Activated CD8-positive, alpha-beta memory T cell treated with anti-CD3 and anti-CD28 coated beads, Interleukin-2, amount 50 U/mL, for 48 hours (primary cell): ENCODE measurements around the gene CALY.

Experiments
- DNase-seq: peaks from one replicate; pipeline ENCODE4 v3.0.0-alpha.2; 2020

CALY gene

DNA sequence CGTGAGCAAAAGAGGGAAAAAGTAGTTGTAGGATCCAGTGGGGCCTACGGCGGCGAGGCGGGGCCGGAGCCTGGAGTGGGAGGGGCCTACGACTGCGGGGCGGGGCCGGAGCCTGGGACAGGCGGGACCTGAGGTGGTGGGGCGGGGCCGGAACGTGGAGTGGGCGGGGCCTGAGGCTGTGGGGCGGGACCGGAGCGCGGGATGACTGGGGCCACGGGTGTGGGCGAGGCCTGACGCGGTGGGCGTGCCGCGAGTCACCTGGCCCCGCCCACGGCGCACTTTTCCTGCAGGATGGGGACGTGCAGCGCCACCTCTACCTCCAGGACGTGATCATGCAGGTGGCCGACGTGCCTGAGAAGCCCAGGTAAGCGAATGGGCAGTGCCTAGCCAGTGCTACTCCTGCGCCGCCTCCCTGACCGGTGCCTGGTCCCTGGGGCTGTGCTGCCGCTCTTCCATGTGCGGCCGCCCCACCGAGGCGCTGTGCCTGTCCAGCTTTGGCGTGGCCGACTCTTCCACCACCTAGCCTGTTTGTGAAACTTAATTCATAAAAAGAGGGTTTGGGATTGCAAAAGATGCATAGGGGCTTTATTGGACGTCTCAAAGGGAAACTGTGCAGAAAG is 27.5 kb downstream of the CALY start:
- peak; percentile 98 for DNase-seq

GRCh38 chr10:133308421-133309099 is 28.1 kb downstream of the CALY start, which contains the start of the genes TUBGCP2 and ZNF511:
TUBGCP2 (minus strand) TSS chr10:133308872; CDS start chr10:133302941, 5,931 bp downstream.
ZNF511 (plus strand) TSS chr10:133308914; CDS start chr10:133308944, 30 bp downstream.
- peak; percentile 97 for DNase-seq

- DNase-seq, result peak; percentile 85
Measured at GRCh38 chr10:133307776-133308420, 28.8 kb downstream of the CALY start.

DNA sequence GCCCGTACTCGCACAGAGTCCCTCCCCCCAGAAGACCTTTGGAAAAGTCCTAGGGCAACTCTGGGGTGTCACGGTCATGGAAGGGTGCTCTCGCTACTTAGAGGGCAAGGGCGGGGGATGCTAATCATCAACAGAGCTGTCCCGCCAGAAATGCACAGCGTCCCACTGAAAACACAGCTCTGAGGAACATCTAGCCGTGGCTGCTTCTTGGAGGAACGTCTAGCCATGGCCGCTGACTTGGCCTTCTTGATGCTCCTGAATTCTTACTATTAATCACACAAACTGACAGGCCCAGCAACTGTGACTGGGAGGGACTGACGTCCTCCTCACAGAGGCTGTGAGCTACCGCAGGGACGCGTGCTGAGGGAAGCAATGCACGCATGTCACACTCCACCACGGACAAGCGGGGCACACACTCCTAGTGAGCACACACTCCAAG is 29.7 kb downstream of the CALY start:
- no peak for DNase-seq

GRCh38 chr10:133306097-133306476 is 30.6 kb downstream of the CALY start:
- DNase-seq, result no peak

DNA sequence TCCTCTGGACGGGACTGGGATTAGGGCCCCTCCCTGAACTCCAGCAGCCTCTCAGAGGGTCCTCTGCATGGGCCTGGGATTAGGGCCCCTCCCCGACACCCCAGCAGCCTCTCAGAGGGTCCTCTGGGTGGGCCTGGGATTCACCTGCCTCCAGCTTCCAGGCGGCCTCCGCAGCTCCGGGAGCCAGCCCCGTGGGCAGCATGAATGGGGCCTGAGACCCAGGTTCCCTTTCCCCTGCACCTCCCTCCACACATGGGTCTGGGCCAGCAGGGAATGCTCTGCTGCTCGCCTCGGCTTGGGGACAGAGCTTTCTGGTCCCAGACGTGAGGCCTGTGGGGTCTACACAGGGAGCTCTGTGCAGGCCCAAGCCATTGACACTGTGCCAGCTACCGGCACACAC is 33.5 kb downstream of the CALY start:
- DNase-seq, result no peak

- no peak for DNase-seq
Measured at GRCh38 chr10:133302230-133302629, 34.5 kb downstream of the CALY start.

DNA sequence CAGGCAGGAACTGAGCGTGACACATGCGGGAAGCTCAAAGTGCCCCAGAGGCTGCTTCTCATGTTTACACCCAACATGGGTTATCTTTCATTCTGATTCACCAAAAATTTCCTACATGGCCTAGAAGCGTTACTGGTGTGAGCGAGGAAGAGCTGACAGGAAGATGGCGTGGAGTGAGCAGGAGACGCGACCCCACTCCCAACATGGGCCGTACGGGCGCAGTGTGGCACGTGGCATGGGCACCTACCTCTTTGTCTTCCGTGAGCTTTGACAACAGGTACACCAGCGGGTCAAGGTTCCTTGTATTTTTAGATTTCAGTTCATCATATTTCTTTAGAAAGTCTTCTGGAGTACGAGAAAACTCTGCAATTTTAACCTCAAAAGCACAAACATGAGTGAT is 37.0 kb downstream of the CALY start:
- DNase-seq, result no peak

GRCh38 chr10:133299224-133299623 is 37.5 kb downstream of the CALY start:
- DNase-seq, result no peak

DNA sequence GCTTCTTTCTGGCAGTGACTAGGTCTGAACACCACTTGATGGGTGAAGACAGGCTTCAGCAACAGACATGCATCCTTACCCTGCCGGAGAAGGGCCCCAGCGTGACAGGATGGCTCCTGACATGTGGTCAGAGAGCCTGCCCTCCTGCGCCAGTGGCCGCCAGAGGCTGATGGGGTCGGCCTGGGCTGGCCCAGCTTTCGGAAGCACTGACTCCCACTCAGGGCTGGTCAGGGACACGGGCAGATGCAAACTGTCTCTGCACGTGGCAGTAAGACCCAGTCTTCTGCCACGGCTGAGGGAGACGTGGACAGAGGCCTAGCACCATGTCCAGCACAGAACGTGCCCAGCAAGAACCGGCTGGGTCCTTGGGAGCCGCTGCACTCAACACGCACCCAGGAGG is 38.2 kb downstream of the CALY start:
- DNase-seq, result no peak

DNA sequence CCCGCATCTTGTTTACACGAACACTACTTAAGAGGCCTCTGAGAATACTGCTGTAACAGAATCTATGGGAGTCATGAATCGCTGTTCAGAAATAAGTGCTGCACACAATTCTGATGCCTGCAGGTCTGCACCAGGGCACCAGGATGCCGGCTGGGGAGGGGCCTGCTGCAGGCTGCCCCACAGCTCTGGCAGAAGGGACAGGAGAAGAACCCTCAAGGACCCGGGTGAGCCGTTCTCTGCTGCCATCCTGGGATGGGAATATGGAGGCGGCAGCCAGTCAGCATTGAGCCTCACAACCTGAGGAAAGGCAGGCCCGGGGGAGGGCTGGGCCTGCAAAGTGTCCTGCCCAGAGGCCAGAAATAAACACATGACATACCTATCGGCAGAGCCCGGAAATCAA is 39.2 kb downstream of the CALY start:
- DNase-seq, result no peak

GRCh38 chr10:133295426-133296320 is 41.0 kb downstream of the CALY start:
- DNase-seq, result no peak

GRCh38 chr10:133294189-133294588 is 42.5 kb downstream of the CALY start:
- no peak for DNase-seq

DNA sequence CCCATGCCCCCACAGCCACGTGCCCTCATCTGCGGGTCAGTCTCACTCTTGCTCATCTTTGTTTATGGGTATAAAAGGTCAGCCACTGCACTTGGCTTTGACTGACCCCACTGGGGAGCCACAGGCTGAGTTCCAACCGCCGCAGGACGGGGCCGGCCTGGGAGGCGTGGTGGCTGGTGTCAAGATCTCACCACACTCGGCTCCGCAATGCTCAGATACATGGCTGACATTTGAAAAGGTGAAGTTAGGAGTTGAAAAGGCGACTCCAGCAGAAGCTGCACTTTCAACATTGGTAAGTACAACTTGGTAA is 42.9 kb downstream of the CALY start:
- no peak for DNase-seq

DNA sequence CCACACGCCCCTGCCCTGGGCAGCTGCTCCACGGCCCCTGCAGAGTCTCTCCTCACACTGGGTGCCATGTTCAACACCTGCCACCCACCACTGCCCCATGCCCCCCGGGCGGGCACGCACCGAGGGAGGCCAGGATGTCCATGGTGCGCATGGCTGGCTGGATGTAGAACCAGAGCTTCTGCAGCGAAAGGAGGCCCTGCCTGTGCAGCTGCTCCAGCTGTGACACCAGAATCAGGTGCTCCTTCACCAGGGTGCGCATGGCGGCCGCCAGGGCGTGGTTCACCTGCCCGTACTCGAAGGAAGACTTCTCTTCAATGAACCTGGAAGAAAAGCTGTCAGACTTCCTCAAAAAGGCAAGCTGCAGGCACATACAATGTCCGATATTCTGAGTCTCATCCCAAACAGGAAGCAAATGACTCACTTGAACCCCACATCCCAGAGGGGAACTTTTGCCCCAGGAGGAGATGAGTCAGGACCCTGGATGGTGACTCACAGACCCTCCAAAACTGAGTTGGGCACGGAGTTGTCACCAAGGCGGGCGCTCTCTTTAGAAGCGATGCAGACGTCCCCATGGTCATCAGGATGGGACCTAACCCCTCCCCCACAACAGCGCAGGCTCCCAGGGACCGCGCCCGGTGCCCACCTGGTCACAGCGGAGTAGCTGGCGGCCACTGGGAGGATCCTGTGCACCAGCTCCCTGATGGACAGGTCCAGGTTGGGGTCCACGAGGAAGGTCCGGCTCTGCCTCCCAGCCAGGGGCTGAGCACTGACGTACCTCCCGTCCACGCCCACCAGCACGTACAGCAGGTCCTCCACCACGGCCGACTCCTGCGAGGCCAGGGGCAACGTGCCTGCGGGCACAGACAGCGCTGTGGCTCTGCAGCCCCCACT is 43.5 kb downstream of the CALY start:
- no peak for DNase-seq

DNA sequence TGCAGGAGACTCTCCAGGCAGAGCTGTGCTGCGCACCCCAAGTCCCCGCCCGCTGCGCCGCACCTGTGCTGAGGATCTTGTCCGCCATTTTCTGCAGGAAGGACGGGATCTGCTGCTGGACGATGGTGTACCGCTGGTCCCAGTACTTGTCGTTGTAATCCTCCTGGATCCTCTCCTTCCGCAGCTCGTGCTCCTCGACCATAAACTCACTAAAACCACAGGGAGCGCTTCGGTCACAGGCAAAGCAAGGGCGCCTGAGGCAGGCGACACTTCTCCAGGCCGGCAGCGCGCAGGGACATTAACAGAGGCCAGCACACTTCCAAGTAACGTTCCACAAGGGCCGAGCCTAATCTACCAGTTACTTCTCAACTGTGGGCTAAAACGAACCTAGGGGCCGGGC is 46.9 kb downstream of the CALY start:
- no peak for DNase-seq

DNA sequence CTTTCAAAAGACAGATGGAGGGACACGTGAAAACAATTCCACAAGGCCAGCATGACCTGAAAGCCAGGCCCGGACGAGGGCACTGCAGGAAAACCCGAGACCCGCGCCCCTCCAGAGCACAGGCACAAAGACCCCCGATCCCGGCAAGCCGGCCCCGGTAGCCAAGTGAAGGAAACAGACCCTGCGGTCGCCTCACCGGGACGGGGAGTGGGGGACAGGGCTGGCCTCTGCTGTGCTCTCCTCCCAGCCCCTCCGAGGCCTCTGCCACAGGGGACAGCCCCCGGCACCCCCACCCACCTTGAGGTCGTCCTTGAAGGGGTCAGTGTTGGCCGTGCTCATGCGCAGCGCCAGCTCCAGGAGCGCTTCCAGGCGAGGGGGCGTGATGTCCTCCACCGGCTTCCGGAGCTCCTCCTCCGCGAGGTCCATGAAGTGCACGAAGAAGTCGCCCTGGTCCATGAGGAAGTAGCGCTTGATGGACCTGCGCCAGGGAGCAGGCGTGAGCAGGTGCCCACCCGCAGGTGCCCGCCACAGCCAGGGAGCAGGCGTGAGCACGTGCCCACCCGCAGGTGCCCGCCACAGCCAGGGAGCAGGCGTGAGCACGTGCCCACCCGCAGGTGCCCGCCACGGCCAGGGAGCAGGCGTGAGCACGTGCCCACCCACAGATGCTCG is 48.7 kb downstream of the CALY start:
- no peak for DNase-seq

DNA sequence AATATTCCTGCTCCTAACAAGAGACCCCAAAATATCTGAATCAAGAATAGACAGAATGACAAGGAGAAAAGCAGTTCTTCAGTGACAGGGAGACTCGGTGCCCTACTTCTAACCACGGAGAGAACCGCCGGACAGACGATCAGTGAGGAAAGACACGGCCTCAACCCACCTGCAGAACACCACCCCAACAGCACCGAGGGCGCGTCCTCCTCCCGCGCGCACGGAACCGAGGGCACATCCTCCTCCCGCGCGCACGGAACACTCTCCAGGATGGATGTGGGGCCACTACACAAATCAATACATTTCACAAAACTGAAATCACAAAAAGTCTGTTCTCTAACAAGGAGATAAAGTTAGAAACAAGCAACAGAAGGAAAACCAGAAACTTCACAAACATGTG is 50.3 kb downstream of the CALY start:
- no peak for DNase-seq

DNA sequence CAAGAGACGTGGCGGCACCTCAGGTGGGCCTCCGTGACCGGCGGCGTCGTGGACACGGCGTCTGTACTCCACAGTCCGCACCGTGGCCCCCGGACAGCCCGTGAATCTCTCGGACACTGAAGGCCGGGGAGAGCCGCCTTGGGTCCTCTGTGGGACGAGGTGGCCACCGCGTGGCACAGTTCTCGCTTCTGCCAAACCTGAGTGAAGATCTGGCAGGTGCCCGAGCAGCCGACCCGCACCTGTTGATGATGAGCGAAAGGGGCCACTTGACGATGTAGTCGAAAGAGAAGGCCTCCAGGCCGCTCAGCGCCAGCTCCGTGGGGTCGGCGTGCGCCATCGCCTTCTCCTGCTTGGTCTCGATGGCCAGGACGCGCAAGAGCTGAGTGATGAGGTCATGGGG is 51.5 kb downstream of the CALY start:
- DNase-seq, result no peak

- DNase-seq, result no peak
Measured at GRCh38 chr10:133283931-133284330, 52.8 kb downstream of the CALY start.

DNA sequence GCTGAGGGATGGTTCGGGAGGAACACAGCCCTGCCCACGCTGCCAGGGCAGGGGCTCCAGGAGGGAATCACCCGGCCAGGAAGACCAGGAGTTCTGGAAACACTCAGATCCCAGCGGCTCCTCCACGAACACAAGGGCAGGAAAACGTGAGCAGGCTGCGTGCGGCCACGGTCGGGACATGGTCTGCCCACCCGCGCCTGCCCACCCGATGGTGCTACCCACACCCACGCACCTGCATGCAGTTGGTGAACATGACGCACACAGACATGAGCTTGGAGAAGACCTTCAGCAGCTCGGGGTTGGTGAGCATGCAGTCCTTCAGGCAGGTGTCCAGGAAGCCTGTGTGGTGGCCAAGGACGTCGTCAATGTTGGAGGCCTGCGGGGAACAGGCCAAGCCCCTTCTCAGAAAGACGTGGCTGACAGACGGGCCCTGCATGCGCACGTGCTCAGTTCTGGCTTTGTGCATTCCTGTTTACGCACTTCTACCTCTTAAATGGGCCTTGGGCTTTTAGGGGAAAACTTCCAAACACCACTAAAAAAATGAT is 53.8 kb downstream of the CALY start:
- no peak for DNase-seq
